GM12801 (cell line): ENCODE results near the gene SHLD3.

ENCODE experiments used
- TF ChIP-seq, protein P1 (sequence below): IDR thresholded peaks from one replicate; pipeline ENCODE4 v1.5.1; 2011; ENCODE audit warnings: control low read depth; ENCODE audit not compliant: insufficient read length; ENCODE audit errors: extremely low read depth

SHLD3 gene

DNA sequence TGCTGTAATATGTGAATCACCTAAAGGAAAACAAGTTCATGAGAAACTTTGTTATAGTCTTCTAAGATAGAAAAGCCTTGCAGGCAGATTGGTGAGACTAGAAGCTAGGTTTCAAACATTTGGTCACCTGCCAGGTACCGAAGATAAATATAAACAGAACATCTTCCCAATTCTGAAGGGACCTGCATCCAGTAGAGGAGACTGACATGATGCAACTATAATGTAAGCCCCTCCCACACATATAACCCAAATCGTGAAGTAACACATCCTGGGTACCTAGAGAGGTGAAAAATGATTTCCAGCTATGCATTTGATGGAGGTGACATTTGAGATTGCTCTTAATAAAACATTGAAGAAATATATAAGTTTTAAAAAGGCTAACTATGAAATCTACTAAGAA is 29.9 kb downstream of the SHLD3 start:
- TF ChIP-seq, protein P1, sequence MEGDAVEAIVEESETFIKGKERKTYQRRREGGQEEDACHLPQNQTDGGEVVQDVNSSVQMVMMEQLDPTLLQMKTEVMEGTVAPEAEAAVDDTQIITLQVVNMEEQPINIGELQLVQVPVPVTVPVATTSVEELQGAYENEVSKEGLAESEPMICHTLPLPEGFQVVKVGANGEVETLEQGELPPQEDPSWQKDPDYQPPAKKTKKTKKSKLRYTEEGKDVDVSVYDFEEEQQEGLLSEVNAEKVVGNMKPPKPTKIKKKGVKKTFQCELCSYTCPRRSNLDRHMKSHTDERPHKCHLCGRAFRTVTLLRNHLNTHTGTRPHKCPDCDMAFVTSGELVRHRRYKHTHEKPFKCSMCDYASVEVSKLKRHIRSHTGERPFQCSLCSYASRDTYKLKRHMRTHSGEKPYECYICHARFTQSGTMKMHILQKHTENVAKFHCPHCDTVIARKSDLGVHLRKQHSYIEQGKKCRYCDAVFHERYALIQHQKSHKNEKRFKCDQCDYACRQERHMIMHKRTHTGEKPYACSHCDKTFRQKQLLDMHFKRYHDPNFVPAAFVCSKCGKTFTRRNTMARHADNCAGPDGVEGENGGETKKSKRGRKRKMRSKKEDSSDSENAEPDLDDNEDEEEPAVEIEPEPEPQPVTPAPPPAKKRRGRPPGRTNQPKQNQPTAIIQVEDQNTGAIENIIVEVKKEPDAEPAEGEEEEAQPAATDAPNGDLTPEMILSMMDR = no peak

- TF ChIP-seq, protein P1 = no peak
Observed at GRCh38 chr5:65663804-65664521, 39.1 kb downstream of the SHLD3 start.

- TF ChIP-seq, protein P1 = no peak
Observed at GRCh38 chr5:65668696-65669095, 43.9 kb downstream of the SHLD3 start.

DNA sequence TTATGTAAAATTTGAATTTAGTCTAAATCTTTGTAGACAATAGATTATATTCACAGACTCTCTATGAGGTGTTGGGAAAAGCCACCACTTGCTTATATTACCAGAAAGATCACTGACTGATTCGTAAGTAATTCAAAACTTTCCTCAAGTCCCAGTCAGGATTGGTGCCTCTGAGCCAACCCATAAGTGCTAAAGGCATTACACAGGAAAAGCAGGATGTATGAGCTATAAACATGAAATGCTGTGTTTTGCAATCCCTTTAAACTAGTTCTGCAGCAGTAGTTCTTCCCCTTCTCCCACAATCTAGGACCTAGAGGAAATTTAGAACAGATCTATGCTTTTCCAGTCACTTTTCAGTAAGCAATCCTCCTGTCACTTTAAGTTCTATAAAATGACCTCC is 48.0 kb downstream of the SHLD3 start:
- TF ChIP-seq, protein P1 = no peak

GRCh38 chr5:65674749-65675148 is 49.9 kb downstream of the SHLD3 start:
- TF ChIP-seq, protein P1 = no peak
